Measurements from ENCODE around the gene CCN5.

DNA sequence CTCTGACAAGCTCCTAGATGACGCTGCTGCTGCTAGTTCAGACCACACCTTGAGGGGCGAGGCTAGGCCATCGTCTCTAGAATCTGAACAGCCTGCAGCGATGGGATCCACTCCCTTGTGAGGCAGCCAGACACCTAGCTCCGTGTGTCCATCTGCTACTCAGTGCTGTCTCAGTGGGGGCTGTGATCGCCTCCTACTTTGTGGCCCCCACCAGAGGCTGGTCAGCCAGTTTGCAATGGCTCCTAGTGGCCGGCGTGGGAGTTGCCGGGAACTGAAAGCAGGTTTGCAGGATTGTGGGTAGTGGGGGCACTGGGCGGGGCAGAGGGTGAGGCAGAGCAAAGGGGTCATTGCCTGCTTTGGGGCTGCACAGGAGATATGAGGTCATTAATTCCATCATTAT lies 2.8 kb downstream of the CCN5 start:
- TF ChIP-seq, protein P1, sequence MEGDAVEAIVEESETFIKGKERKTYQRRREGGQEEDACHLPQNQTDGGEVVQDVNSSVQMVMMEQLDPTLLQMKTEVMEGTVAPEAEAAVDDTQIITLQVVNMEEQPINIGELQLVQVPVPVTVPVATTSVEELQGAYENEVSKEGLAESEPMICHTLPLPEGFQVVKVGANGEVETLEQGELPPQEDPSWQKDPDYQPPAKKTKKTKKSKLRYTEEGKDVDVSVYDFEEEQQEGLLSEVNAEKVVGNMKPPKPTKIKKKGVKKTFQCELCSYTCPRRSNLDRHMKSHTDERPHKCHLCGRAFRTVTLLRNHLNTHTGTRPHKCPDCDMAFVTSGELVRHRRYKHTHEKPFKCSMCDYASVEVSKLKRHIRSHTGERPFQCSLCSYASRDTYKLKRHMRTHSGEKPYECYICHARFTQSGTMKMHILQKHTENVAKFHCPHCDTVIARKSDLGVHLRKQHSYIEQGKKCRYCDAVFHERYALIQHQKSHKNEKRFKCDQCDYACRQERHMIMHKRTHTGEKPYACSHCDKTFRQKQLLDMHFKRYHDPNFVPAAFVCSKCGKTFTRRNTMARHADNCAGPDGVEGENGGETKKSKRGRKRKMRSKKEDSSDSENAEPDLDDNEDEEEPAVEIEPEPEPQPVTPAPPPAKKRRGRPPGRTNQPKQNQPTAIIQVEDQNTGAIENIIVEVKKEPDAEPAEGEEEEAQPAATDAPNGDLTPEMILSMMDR (tag by site-specific recombination; IDR thresholded peaks at IDR 0.05) = no peak
- TF ChIP-seq ZBTB20 (tag by site-specific recombination; IDR thresholded peaks at IDR 0.05) (no peak), ZNF654 (tag by site-specific recombination; IDR thresholded peaks at IDR 0.05; ENCODE audit: low read depth) (no peak), SP7 (tag by site-specific recombination; IDR thresholded peaks at IDR 0.05) (no peak), ZNF341 (tag by site-specific recombination; IDR thresholded peaks at IDR 0.05; ENCODE audit: low read depth) (no peak), TCF7L2 (IDR thresholded peaks at IDR 0.05; ENCODE audit: borderline replicate concordance, low read depth, low read length) (no peak), ZNF768 (tag by site-specific recombination; IDR thresholded peaks at IDR 0.05) (no peak), ZNF174 (tag by site-specific recombination; IDR thresholded peaks at IDR 0.05) (no peak), ZNF548 (tag by site-specific recombination; IDR thresholded peaks at IDR 0.05) (no peak)
- TF ChIP-seq, protein P2, sequence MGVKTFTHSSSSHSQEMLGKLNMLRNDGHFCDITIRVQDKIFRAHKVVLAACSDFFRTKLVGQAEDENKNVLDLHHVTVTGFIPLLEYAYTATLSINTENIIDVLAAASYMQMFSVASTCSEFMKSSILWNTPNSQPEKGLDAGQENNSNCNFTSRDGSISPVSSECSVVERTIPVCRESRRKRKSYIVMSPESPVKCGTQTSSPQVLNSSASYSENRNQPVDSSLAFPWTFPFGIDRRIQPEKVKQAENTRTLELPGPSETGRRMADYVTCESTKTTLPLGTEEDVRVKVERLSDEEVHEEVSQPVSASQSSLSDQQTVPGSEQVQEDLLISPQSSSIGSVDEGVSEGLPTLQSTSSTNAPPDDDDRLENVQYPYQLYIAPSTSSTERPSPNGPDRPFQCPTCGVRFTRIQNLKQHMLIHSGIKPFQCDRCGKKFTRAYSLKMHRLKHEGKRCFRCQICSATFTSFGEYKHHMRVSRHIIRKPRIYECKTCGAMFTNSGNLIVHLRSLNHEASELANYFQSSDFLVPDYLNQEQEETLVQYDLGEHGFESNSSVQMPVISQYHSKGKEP (tag by site-specific recombination; IDR thresholded peaks at IDR 0.05) = no peak
- TF ChIP-seq, protein P3, sequence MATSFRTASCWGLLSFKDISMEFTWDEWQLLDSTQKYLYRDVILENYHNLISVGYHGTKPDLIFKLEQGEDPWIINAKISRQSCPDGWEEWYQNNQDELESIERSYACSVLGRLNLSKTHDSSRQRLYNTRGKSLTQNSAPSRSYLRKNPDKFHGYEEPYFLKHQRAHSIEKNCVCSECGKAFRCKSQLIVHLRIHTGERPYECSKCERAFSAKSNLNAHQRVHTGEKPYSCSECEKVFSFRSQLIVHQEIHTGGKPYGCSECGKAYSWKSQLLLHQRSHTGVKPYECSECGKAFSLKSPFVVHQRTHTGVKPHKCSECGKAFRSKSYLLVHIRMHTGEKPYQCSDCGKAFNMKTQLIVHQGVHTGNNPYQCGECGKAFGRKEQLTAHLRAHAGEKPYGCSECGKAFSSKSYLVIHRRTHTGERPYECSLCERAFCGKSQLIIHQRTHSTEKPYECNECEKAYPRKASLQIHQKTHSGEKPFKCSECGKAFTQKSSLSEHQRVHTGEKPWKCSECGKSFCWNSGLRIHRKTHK (tag by site-specific recombination; IDR thresholded peaks at IDR 0.05) = no peak
- TF ChIP-seq, protein P4, sequence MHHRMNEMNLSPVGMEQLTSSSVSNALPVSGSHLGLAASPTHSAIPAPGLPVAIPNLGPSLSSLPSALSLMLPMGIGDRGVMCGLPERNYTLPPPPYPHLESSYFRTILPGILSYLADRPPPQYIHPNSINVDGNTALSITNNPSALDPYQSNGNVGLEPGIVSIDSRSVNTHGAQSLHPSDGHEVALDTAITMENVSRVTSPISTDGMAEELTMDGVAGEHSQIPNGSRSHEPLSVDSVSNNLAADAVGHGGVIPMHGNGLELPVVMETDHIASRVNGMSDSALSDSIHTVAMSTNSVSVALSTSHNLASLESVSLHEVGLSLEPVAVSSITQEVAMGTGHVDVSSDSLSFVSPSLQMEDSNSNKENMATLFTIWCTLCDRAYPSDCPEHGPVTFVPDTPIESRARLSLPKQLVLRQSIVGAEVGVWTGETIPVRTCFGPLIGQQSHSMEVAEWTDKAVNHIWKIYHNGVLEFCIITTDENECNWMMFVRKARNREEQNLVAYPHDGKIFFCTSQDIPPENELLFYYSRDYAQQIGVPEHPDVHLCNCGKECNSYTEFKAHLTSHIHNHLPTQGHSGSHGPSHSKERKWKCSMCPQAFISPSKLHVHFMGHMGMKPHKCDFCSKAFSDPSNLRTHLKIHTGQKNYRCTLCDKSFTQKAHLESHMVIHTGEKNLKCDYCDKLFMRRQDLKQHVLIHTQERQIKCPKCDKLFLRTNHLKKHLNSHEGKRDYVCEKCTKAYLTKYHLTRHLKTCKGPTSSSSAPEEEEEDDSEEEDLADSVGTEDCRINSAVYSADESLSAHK (tag by site-specific recombination; IDR thresholded peaks at IDR 0.05) = no peak
